UCSD-AML1 (cell line): ENCODE data around the gene CNTN2.

Source experiments
- DNase-seq: peaks from one replicate; lab custom pipeline; 2025; ENCODE audit not compliant: unreplicated experiment; lab: John Stamatoyannopoulos, UW

Gene CNTN2

GRCh38 chr1:205071028-205071409 lies 28.0 kb downstream of the CNTN2 start:
- no peak for DNase-seq

GRCh38 chr1:205071801-205072200 lies 28.8 kb downstream of the CNTN2 start:
- DNase-seq, result no peak

- DNase-seq, result no peak
Observed at GRCh38 chr1:205072286-205072685, 29.3 kb downstream of the CNTN2 start.

- no peak for DNase-seq
Observed at GRCh38 chr1:205072881-205073280, 29.9 kb downstream of the CNTN2 start.

- DNase-seq, result no peak
Observed at GRCh38 chr1:205073511-205073910, 30.5 kb downstream of the CNTN2 start.

GRCh38 chr1:205074084-205074483 lies 31.1 kb downstream of the CNTN2 start:
- DNase-seq, result no peak

- no peak for DNase-seq
Observed at GRCh38 chr1:205074513-205074912, 31.5 kb downstream of the CNTN2 start.

- DNase-seq, result no peak
Observed at GRCh38 chr1:205075642-205076155, 32.7 kb downstream of the CNTN2 start.

GRCh38 chr1:205076245-205076761 lies 33.3 kb downstream of the CNTN2 start:
- no peak for DNase-seq

GRCh38 chr1:205077158-205077933 lies 34.3 kb downstream of the CNTN2 start:
- DNase-seq, result no peak

- DNase-seq, result no peak
Observed at GRCh38 chr1:205077934-205078311, 34.9 kb downstream of the CNTN2 start.

GRCh38 chr1:205082431-205082830 lies 39.4 kb downstream of the CNTN2 start:
- DNase-seq, result no peak

GRCh38 chr1:205084360-205084759 lies 41.3 kb downstream of the CNTN2 start, which contains the start of gene TMEM81:
TMEM81 (minus strand) TSS chr1:205084460; CDS start chr1:205084320, 140 bp downstream.
- no peak for DNase-seq

- DNase-seq, result no peak
Observed at GRCh38 chr1:205088341-205088740, 45.3 kb downstream of the CNTN2 start.

GRCh38 chr1:205091043-205091740 lies 48.2 kb downstream of the CNTN2 start:
- no peak for DNase-seq

GRCh38 chr1:205095422-205095821 lies 52.4 kb downstream of the CNTN2 start:
- DNase-seq, result no peak

GRCh38 chr1:205098242-205098641 lies 55.2 kb downstream of the CNTN2 start:
- DNase-seq, result no peak

GRCh38 chr1:205102404-205102803 lies 59.4 kb downstream of the CNTN2 start:
- no peak for DNase-seq

GRCh38 chr1:205107327-205107726 lies 64.3 kb downstream of the CNTN2 start:
- DNase-seq, result no peak

GRCh38 chr1:205108464-205108863 lies 65.5 kb downstream of the CNTN2 start:
- DNase-seq, result no peak

GRCh38 chr1:205109269-205109668 lies 66.3 kb downstream of the CNTN2 start:
- DNase-seq, result no peak

GRCh38 chr1:205109711-205110110 lies 66.7 kb downstream of the CNTN2 start:
- no peak for DNase-seq
